DND-41 (cell line): ENCODE data around the gene PSMB11.

Experiments used
- ATAC-seq: fragments of 200-7000 bp; cut with Tn5 transposase; 3 replicates; pipeline ENCODE4 v1.9.1; 2021; ENCODE audit warnings: low read depth; ENCODE audit not compliant: insufficient read depth
- DNase-seq: peaks from one replicate; pipeline ENCODE4 v3.0.0-alpha.2; 2020
- H2AFZ ChIP-seq: 2 replicates; pipeline ENCODE4 v1.6.0; 2012; ENCODE audit warnings: low read depth, low read length
- H3K27ac ChIP-seq: 2 replicates; pipeline ENCODE4 v1.5.1; 2012; ENCODE audit warnings: low read length, inconsistent platforms
- H3K27me3 ChIP-seq: fragments of 200-600 bp; sonication (generic); 2 replicates; pipeline ENCODE4 v1.6.0; 2012; ENCODE audit warnings: low read length, mild to moderate bottlenecking, inconsistent platforms; ENCODE audit not compliant: insufficient read depth, poor library complexity
- H3K36me3 ChIP-seq: 2 replicates; pipeline ENCODE4 v1.5.1; 2012; ENCODE audit warnings: low read length, inconsistent platforms; ENCODE audit not compliant: insufficient read depth
- H3K4me1 ChIP-seq: 2 replicates; pipeline ENCODE4 v1.5.1; 2012; ENCODE audit warnings: mild to moderate bottlenecking, low read length; ENCODE audit not compliant: insufficient read depth
- H3K4me2 ChIP-seq: 2 replicates; pipeline ENCODE4 v1.6.0; 2012; ENCODE audit warnings: mild to moderate bottlenecking, moderate library complexity, low read length, inconsistent platforms; ENCODE audit not compliant: insufficient read depth
- H3K4me3 ChIP-seq, 2 experiments: fragments of 200-600 bp in 1 of 2; shearing (Covaris generic) in 1 of 2; 2 replicates each; pipeline ENCODE4 v1.5.1; 2012 to 2016; ENCODE audit warnings: inconsistent platforms in 2 of 2, low read length in 2 of 2, mild to moderate bottlenecking in 2 of 2, low read depth in 1 of 2, moderate library complexity in 1 of 2
- H3K79me2 ChIP-seq: 2 replicates; pipeline ENCODE4 v1.6.0; 2012; ENCODE audit warnings: low read length, inconsistent platforms; ENCODE audit not compliant: insufficient read depth
- H3K9ac ChIP-seq: 2 replicates; pipeline ENCODE4 v1.6.0; 2012; ENCODE audit warnings: low read depth, mild to moderate bottlenecking, inconsistent platforms, low read length, moderate library complexity
- H3K9me3 ChIP-seq: 2 replicates; pipeline ENCODE4 v1.5.1; 2012; ENCODE audit warnings: low read length, moderate library complexity, mild to moderate bottlenecking, inconsistent platforms; ENCODE audit not compliant: insufficient read depth, severe bottlenecking
- H4K20me1 ChIP-seq: 2 replicates; pipeline ENCODE4 v1.6.0; 2012; ENCODE audit warnings: low read length; ENCODE audit not compliant: insufficient read depth
- CTCF ChIP-seq: IDR thresholded peaks from 2 replicates; pipeline ENCODE4 v1.5.1; 2012; ENCODE audit warnings: borderline replicate concordance, low read length, moderate library complexity, mild to moderate bottlenecking; ENCODE audit not compliant: poor library complexity, severe bottlenecking; ENCODE audit errors: extremely low read depth
- EZH2 ChIP-seq: IDR thresholded peaks from 3 replicates; pipeline ENCODE4 v1.6.1; 2012; ENCODE audit warnings: borderline replicate concordance, low read depth, mild to moderate bottlenecking, moderate library complexity, low read length, inconsistent platforms; ENCODE audit not compliant: severe bottlenecking

PSMB11 gene

GRCh38 chr14:23005451-23006187 is 36.4 kb upstream of the PSMB11 start:
- Histone ChIP-seq H2AFZ (peak overlapping the region; percentile 81), H3K4me1 (peaks cover 42% of the 10 kb centered on the region), H3K4me2 (peak overlapping the region; percentile 72), H3K9ac (peak overlapping the region; percentile 72), H3K4me3 (peak overlapping the region in 1 of 2 experiments; percentile 64; a peak in 2 of 4 replicates), H3K27ac (no peak overlapping the region), H3K9me3 (no peaks in the 10 kb centered on the region), H3K27me3 (no peaks in the 10 kb centered on the region), H3K79me2 (peaks cover 29% of the 10 kb centered on the region), H4K20me1 (no peaks in the 10 kb centered on the region), H3K36me3 (no peaks in the 10 kb centered on the region)
- TF ChIP-seq CTCF (no peak), EZH2 (no peak)
- ATAC-seq (no peak), DNase-seq (no peak)

- DNase-seq (no peak), ATAC-seq (no peak)
- peak overlapping the region; percentile 72 for H3K4me2 ChIP-seq
- H4K20me1 ChIP-seq: no peaks in the 10 kb centered on the region
- no peaks in the 10 kb centered on the region for H3K36me3 ChIP-seq
- H3K27me3 ChIP-seq: no peaks in the 10 kb centered on the region
- peak overlapping the region; percentile 81 for H2AFZ ChIP-seq
- peak overlapping the region; percentile 28 to 64; a peak in 3 of 4 replicates for H3K4me3 ChIP-seq
- H3K27ac ChIP-seq: peak overlapping the region; percentile 100
- no peaks in the 10 kb centered on the region for H3K9me3 ChIP-seq
- TF ChIP-seq EZH2: no peak
- no peak for TF ChIP-seq CTCF
- peak overlapping the region; percentile 72 for H3K9ac ChIP-seq
- peaks cover 29% of the 10 kb centered on the region for H3K79me2 ChIP-seq
- H3K4me1 ChIP-seq: peaks cover 42% of the 10 kb centered on the region
Observed at GRCh38 chr14:23006188-23006534, 35.9 kb upstream of the PSMB11 start.

GRCh38 chr14:23006544-23007419 is 35.2 kb upstream of the PSMB11 start:
- peak overlapping the region; percentile 96 for H2AFZ ChIP-seq
- H3K4me2 ChIP-seq: peak overlapping the region; percentile 72
- peak overlapping the region; percentile 28 to 64 for H3K4me3 ChIP-seq
- no peaks in the 10 kb centered on the region for H3K36me3 ChIP-seq
- H4K20me1 ChIP-seq: no peaks in the 10 kb centered on the region
- peak; percentile 95 for ATAC-seq
- H3K9me3 ChIP-seq: no peaks in the 10 kb centered on the region
- TF ChIP-seq CTCF (peak; percentile 49), EZH2 (no peak)
- peak; percentile 98 for DNase-seq
- H3K27me3 ChIP-seq: no peaks in the 10 kb centered on the region
- H3K9ac ChIP-seq: peak overlapping the region; percentile 72
- H3K27ac ChIP-seq: peak overlapping the region; percentile 100
- peaks cover 29% of the 10 kb centered on the region for H3K79me2 ChIP-seq
- H3K4me1 ChIP-seq: peaks cover 42% of the 10 kb centered on the region
